ENCODE measurements around the gene NR2F2. TPM values are rescaled to one million over a fixed set of nuclear protein-coding genes. Genes with fewer than 3 reads are reported as not detected.

The NR2F2 gene
- total RNA-seq, 1 donor from 2014 or later = 135 TPM

- H3K27ac Mint-ChIP-seq = peak overlapping the region; percentile 90
- H3K4me1 Mint-ChIP-seq (ENCODE audit: unreplicated experiment) = peaks cover 39% of the 10 kb centered on the region
- peaks cover 74% of the 10 kb centered on the region for H3K27me3 Mint-ChIP-seq
- peak; percentile 99 for TF ChIP-seq CTCF (conservative IDR thresholded peaks at IDR 0.05)
- no peaks in the 10 kb centered on the region for H3K36me3 Mint-ChIP-seq
- DNase-seq (ENCODE audit: extremely low spot score, unreplicated experiment) = peak; percentile 90
- no peaks in the 10 kb centered on the region for H3K9me3 Mint-ChIP-seq
- H3K4me3 Mint-ChIP-seq = peak overlapping the region; percentile 92
Measured at GRCh38 chr15:96356494-96357455, 26.3 kb downstream of the NR2F2 start.

DNA sequence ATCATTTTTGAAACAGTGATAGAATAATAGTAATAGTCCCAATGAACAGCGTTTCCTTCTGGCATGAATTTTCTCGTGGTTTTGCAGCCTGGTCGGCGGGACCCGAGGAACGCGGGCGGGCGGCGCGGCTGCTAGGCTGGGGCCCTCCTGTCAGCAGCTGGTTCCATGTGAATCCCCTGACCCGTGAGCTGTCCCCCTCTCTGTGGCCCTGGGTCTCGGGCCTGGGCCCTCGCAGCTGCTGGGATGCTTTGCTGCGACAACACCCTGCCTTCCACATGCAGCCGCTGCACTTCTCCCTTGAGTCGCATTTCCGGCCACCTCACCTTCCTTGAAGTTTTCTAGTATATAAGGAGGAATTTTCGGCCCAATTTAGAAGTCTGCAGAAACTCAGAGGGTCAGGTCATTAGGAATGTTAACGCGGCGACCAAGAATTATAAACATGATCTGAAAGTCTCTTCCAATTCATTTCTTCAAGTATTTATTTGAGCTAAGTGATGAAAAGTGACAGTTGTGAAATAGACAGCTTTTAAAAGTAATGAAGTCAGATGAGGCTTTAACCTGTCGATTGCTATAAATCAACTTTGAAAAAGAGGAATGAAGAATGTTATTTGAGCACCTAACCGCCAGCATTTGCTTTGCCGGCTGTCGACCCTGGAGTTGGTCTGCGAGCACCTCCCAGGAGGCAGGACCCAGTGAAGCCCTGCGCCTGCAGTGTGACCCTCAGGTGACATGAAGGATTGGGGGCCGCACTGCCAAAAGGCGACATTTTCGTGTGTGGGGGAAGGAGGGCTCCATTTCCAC is 27.7 kb downstream of the NR2F2 start:
- H3K4me1 Mint-ChIP-seq (ENCODE audit: unreplicated experiment) = peaks cover 43% of the 10 kb centered on the region
- H3K36me3 Mint-ChIP-seq = no peaks in the 10 kb centered on the region
- no peak for DNase-seq (ENCODE audit: extremely low spot score, unreplicated experiment)
- H3K9me3 Mint-ChIP-seq = no peaks in the 10 kb centered on the region
- H3K27ac Mint-ChIP-seq = peak overlapping the region; percentile 88
- peak overlapping the region; percentile 92 for H3K4me3 Mint-ChIP-seq
- H3K27me3 Mint-ChIP-seq = peaks cover 77% of the 10 kb centered on the region
- no peak for TF ChIP-seq CTCF (conservative IDR thresholded peaks at IDR 0.05)

DNA sequence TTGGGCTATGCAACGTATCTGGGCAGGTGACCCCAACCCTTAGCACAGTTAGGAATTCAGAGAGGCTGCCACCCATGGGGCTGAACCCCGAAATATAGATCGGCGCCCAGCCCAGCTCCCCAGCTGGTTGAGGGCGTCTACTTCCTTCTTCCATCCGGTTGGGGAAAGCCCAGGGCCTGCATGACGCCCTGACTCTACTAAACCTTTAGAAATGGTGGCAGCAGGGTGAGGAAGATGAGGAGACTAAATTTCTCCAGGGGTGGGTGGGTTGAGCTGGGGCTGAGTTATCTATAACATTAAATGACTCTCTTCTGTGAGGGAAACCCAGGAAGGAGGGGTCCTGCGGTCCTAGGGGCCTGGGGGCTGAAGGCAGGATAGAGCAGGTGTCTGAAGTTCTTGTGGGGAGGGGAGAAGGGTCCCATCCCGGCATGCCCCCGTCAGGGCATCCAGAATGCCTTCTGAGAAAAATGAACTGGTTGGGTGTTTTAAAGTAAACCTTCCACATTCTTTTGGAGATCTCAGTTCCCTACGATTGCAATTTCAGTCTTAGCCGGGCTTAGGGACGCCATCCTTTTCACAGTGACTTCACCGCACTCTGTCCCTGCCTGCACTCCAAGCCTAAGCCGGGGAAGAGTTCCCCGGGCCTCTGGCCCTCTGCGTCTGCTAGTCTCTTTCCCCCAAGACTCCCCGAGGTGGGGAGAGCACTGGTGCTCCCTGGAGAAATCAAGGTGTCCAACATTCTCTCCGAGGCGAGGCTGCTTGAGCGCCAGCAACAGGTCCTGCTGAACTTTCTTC is 28.5 kb downstream of the NR2F2 start:
- no peak for TF ChIP-seq CTCF (conservative IDR thresholded peaks at IDR 0.05)
- H3K27ac Mint-ChIP-seq = peak overlapping the region; percentile 88
- H3K27me3 Mint-ChIP-seq = peaks cover 79% of the 10 kb centered on the region
- H3K4me3 Mint-ChIP-seq = peak overlapping the region; percentile 92
- peaks cover 44% of the 10 kb centered on the region for H3K4me1 Mint-ChIP-seq (ENCODE audit: unreplicated experiment)
- no peaks in the 10 kb centered on the region for H3K36me3 Mint-ChIP-seq
- DNase-seq (ENCODE audit: extremely low spot score, unreplicated experiment) = no peak
- no peaks in the 10 kb centered on the region for H3K9me3 Mint-ChIP-seq

GRCh38 chr15:96359616-96360521 is 29.4 kb downstream of the NR2F2 start:
- no peak for DNase-seq (ENCODE audit: extremely low spot score, unreplicated experiment)
- Mint-ChIP-seq H3K27me3 (peaks cover 87% of the 10 kb centered on the region), H3K4me3 (peak overlapping the region; percentile 92), H3K36me3 (peaks cover 3% of the 10 kb centered on the region), H3K4me1 (ENCODE audit: unreplicated experiment) (peaks cover 44% of the 10 kb centered on the region), H3K9me3 (no peaks in the 10 kb centered on the region), H3K27ac (no peak overlapping the region)
- no peak for TF ChIP-seq CTCF (conservative IDR thresholded peaks at IDR 0.05)
